NOMO-1 (cell line): ENCODE results near the gene GAST.
A peak's percentile ranks its signal among the peaks of the same experiment; 100 is the strongest.
"Not testable (repeated sequence)": the region's sequence is repeated elsewhere in the genome, so short reads cannot be mapped to it uniquely, and the experiment has no call there.

Source experiments
- DNase-seq, 2 experiments: peaks; one replicate each; lab custom pipeline; 2025; ENCODE audit not compliant: unreplicated experiment in 2 of 2; lab: John Stamatoyannopoulos, UW

The GAST gene, protein sequence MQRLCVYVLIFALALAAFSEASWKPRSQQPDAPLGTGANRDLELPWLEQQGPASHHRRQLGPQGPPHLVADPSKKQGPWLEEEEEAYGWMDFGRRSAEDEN

DNA sequence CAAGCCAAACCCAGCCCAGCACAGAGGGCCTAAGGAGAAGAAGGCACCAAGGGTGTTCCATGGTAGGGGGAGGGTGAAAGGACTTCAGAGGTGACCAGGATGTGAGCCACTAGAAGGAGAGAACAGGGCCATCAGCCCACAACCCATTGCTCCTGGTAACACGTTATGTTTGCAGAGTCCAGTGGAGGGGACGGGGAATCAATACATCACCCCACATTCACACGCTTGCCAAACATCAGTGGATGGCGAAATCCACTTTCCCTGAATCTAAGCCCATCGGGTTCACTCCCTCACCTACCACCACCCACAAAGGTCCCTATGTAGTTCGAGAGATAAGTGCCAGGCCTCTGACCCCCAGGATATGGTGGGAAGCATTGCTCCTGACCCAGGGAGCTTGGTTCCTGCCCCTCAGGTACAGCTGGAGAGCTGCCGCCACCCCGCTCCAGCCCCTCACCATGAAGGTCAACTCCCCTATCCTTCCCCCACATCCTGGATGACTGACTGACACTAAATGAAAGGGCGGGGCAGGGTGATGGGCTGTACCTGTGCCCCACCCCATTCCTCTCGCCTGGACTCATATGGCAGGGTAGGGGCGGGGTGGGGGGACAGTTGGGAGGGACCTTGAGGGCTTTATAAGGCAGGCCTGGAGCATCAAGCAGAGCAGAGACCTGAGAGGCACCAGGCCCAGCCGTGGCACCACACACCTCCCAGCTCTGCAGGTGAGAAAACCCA is at the start of gene GAST:
GAST (plus strand) TSS at position 663 of the 732 bp plus-strand sequence. CDS start 3,106 bp downstream, outside the sequence.
- DNase-seq = no peak

DNA sequence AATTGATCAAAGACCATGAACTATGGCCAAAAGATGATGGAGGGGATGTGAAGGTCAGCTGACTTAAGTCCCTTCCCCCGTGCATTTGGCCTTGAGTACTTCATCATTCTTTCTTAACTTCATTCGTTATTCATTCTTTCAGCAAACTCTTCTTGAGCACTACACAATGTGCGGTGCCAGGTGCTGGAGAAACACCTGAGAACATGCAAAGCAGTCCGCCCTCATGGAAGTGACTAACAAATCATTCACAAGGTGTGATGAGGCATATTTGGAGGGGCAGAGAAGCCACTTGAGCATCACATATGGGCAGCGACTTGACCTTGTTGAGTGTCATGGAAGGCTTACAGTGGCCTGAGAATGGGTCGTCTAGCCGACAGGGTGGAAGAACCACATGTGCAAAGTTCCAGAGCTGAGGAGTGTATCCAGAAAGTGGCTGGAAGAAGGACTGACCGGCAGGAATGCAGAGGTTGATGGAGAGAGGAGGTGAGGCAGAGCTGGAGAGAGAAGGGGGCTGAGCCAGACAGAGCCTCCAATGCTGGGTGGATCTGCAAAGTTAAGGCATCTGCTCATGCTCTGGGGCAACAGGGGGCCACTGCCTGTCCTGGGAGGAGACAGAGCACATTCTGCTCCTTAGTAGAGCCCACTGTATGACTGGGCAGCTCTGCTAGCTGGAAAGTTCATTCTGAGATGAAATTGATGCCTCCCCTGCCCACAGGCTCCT is 48.5 kb upstream of the GAST start:
- DNase-seq = no peak

DNA sequence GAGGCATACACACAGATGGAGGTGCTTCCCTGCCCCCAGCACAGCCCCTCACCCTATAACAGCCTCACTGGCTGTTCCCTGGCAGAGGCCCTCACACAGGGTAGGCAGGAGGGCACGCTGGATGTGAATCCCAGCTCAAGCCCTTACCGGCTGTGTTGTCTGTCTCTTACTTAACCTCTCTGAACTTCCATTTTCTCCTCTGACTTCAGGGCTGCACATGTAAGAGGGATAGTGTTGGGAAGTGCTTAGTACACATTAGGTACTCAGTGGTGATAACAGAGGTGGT is 48.0 kb upstream of the GAST start:
- no peak for DNase-seq

DNA sequence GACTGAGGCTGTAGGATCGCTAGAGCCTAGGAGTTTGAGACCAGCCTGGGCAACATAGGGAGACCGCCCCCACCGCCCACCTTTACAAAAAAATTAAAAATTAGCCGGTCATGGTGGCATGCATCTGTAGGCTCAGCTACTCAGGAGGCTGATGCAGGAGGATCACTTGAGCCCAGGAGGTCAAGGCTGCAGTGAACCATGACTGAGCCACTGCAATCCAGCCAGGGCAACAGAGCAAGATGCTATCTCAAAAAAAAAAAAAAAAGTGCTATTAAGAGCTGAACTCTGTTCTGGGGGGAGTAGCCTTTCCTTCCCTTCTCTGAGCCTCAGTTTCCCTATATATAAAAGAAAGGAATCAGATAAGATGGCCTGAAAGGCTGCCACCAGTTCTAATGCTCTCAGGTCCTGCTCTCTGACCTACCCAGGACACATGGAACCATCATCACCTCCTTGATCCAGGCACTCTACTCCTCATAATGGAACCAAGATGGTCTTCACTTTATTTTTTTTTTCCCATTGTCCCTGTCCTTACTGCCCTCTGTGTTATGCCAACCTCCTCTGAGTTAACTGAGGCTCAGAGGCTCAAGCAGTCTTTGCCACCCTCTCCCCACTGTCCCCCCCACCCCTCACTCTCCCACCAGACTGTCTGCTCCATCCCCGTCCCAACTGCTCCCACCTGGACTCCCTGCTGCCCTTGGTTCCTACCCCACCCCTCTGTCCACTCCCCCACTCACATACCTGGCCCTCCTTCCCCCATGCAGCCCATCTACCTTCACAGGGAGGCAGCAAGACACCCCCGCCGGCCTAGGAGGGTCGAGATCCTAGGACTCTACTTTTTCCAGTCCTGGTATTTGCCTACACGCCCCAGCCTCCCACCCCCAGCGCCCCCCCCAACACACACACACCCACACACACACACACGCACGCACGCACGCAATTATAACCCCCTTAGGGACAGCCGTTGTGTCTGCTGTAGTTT is 47.3 kb upstream of the GAST start:
- DNase-seq = no peak

DNA sequence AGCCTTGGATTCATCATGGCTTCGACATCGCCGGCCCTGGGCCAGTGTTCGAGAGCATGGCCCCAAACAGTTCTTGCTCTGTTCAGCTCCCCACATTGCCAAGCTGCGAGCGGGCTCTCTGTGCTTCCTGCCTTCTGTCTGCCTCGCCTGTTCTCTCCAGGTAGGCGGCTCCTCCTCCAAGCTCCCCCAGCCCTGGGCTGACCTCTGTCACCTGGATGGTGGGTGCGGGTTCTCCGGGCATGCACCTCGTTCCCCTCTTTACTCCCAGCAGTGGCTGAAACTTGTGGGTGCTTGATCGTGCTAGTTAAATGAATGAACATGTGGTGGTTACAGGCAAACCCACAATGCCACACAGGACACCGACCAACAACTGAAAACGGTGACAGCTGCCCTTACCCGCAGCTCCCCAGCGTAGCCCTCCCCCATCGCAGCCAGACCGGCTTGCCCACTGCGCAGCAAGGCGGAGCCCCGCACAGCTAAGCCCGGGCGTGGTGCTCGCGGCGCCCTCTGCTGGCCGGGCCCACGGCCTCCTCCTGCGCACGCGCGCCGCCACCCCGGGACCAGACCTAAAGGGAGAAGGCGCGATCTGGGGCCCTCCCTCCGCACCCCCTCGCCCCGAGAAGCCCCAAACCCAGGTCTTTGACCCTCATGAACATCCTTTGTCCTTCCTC is 46.4 kb upstream of the GAST start:
- DNase-seq = peak; percentile 74 to 84

DNA sequence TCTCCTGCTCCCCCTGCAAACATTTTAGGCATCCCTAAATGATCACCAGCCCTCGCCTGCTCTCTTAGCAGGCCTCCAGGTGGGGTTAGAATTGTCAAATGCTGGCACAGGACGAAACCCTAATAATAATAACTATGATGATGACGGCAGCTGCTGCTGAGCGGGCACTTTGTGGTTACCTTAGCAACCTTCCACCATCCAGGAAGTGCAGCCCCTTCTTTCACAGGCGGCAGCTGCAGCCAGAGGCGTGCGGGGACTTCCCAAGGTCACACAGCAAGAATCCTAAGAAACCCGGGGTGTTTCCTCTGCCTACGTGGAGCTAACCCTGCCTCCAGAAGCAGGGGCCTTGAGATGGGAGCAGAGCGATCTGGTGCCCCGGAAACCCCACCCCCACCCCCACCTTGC is 45.9 kb upstream of the GAST start:
- DNase-seq = peak in 1 of 2 experiments; percentile 59

DNA sequence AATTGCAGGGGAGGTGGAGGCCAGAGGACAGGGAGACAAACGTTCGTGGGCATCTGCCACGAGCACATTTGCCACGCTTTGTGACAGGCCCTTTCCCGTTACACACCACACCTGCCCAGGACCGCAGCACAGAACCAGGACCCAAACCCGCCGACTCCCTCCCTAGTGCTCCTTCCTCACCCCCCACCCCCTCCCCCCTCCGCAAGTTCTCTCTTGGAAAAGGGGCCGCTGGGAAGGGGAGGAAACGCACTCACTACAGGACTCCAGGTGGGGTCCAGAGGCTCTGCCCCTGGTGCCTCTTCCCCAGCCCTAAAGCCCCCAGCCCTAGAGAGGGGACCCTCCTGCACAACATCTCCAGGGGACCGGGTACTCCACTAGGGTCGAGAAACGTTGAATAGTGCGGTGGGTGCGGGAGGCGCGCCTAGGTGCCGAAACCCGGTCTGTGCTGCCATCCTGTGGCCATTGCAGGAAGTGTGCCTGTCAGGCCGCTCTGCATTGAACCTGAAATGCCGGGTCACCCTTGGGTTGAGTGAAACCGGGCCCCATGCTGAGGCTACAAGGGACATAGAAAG is 45.3 kb upstream of the GAST start:
- peak; percentile 73 to 86 for DNase-seq

DNA sequence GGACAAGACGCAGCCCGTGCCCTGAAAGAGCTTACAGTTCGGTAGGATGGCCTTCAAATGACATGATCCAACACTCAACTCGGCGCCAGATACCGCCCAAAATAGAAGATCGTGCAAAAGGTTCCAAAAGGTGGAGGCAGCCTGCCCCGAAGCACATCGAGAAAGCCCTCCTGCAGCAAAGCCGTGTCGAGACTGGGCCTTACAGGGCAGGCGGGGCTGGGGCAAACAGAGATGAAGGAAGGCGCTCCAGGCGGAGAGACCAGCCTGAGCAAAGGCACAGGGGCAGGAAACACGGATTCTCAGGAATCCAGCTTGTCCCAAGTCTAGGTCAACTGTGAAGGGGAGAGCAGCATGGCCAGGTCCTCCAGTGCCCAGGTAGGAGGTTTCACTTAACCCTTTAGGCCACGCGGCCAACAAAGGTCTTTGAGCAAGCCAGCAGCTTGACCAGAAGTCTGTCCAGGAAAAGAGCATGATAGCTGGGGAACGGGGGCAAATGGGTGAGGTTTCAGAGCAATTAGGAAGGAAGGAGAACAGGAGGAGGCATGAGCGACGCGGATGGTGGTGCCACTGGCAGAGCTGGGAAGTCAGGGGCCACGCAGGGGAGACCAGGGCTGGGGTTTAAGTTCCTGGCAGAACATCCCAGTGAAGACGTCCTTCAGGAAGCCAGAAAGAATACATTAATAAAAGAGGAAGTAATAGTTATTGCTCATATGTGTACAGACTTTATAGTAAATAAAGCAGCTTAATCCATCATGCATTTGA is 44.7 kb upstream of the GAST start:
- DNase-seq = peak; percentile 16 to 61

DNA sequence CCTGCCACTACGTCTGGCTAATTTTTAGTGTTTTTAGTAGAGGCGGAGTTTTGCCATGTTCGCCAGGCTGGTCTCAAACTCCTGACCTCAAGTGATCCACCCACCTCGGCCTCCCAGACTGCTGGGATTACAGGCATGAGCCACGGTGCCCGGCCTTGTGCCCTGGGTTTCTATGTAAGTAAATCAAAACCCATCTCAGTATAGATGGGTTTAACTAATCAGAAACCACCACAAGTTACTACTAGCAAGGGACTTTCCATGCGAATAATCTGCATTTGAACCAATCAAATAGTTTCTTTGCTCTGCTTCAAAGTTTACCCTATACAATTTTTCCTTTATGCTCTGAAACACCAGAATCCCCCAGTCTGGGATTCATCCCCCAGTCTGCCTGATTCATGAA is 40.0 kb upstream of the GAST start:
- no peak for DNase-seq

DNA sequence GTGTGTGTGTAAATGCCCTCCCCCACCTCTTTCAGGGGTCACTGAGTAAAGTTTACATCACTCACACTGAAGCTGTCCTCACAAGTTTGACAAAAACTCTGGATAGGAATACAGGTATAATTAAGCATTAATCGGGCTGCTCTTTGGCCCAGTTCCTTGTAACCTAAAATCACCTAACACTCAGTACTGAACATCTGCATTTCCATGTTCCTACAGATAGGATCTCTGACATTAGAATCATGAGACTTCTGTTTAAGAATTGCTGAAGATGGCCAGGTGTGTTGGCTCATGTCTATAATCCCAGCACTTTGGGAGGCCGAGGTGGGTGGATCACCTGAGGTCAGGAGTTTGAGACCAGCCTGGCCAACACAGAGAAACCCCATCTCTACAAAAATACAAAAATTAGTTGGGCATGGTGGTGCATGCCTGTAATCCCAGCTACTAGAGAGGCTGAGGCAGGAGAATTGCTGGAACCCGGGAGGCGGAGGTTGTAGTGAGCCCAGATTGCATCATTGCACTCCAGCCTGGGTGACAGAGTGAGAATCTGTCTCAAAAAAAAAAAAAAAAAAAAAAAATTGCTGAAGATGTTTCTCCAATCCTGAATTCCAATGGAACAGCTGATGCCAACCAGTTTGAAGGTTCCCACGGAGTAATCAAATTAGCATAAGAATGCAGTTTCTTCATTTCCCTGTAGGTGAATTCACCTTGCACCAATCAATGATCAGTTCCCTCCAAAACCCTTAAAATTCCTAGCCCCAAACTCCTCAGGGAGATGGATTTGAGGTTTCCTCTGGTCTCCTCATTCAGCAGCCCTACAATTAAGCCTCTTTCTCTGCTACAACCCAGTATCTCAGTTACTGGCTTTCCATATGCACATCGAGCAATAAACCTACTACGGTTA is 36.7 kb upstream of the GAST start:
- not testable (repeated sequence) for DNase-seq

DNA sequence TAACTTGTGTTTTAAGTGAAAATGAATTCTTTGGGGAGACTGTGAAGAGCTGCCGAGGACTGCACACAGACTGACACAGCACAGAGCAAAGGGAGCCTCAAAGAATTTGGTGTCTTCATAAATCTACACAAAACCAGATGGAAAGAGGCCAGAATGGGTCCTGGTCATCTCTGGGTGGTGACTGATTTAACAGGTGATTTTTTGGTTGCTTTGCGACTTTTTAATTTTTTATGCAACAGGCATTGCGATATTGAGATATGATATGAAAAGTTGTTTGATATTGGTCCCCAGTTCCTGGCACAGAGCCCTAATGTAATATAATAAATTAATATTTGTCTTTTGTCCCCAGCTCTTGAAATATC is 36.1 kb upstream of the GAST start:
- DNase-seq = no peak

DNA sequence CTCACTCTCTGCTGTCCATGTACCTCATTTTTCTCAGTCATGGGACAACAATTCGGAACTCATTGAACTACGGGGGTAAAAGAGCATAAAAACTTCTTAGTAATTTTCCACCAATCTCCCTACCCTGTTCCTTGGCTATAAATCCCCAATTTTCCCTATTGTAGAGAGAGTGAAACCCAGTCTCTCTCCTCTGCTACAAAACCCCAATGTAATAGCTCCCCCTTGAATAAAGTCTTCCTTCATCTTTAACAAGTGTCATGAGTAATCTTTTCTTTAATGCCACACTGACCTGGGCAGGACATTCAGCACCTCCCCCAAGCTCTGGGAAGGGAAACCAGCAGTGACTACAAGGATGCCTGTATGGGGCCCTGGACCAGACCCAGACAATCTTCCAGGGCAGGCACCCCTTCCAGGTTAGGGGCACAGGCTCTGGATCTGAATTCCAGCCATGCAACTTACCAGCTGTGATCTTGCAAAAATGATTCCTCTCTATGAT is 33.7 kb upstream of the GAST start:
- DNase-seq = peak in 1 of 2 experiments; percentile 43

DNA sequence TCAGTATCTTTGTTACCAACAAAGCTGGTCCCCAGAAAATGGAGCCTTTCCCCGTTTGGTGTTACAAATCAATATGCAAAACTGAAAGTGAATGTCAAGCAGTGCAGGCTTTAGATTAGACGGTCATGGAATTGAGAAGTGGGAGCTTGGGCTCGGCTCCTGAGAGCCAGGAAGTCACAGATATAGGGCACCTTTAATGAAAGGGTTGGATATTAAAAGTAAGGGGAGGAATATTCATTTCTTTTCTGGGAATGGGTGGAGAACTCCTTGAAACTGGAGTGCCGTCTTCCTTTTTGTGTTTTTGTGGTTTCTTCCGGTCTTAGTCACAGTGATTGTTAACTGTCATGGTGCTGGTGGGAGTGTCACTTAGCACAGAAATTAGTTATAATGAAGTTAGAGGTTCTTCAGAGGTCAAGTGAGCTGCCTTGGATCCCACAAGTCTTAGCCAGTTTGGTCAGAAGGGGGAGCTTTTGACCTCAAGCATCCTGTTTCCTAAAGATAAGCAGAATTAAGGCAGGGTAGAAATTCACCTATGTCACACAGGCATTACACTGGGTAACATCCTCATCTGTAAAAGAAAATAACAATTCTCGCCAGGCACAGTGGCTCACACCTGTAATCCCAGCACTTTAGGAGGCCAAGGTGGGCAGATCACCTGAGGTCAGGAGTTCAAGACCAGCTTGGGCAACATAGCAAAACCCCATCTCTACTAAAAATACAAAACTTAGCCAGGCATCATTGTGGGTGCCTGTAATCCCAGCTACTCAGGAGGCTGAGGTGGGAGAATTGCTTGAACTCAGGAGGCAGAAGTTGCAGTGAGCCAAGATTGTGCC is 33.0 kb upstream of the GAST start:
- peak; percentile 80 to 93 for DNase-seq

DNA sequence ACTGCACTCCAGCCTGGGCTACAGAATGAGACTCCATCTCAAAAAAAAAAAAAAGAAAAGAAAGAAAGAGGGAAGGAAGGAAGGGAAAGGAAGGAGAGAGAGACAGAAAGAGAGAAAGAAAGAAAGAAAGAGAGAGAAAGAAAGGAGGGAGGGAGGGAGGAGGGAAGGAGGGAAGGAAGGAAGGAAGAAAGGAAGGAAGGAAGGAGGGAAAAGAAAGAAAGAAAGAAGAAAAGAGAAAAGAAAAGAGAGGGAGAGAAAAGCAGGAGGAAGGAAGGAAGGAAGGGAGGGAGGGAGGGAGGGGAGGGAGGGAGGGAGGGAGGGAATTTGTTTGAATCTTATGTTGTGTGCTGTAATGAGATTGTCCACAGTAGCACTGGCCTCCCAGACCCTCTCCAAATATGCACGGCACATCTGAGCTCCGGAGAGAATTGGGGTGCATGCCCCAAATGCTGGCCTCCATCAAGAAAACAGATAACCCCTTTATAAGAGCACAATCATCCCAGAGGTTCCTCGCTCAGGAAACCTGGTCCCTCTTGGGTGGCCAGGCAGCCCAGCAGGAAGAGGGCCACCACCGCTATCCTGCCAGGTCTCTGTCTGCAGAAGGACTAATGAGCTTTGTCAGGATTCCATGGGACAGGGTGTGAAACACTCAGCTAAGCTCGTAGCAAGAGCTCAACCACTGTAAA is 32.2 kb upstream of the GAST start:
- no peak for DNase-seq

DNA sequence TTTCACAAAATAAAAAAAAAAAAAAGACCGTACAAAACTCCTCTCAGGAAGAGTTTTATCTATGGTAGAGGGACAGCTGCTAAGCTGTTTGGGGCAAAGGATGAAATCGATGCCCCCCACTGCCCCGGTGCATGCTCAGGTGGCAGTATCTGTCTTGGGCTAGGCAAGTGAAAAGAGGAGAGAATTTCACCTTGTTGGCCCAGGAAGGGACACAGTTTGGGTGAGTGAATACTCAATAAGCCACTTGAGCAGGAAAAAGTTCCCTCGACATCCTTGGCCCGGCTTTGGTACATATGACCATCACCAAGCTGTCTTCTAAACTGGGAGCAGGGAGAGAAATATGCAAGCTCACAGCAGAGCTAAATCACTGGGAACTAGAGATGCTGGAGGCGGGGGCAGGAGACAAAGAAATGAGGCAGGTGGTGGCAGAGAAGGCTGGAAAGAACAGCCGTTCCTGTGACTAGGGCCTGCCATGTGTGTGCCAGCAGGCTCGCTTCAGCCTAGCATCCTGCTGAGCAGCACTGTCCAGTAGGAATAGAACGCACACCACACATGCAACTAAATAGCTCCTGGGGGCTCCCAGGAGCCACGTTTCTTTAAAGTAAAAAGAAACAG is 31.6 kb upstream of the GAST start:
- no peak for DNase-seq

DNA sequence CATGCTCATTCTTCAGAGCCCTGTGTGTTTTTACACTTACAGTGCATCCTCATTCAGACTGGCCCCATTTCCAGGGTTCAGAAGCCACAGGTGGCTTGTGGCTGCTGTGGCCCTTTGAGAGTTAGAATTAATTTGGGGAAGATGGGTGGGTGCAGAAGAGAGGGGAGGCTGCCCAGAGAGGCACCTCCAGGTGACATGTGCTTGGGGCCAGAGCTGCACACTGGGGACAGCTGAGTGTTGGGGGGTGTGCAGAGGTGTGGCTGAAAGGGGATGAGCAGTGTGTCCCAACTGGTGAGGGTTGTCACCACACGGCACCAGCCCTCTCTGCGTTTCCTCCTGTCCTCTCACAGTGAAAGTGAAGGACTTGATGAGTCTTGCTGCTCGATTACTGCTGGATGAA is 30.4 kb upstream of the GAST start:
- no peak for DNase-seq

DNA sequence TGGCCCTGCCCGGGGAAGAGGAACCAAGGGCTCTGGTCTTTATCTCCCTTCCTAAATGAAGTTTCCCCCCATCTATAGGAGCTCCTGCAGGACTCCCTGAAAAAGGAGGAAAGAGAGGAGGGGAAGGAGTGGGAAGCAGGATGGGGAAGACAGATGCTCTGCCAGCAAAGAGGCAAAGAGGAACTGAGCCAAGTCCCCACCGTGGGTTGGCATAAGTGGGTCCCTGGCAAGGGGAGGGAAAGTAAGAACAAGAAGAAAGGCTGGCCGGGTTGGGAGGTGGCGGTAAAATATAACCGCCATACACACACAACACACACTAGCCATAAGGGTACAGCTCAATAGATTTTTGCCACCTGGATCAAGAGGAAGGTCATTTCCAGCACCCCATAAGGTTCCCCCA is 29.5 kb upstream of the GAST start:
- DNase-seq = no peak
